Astrocyte of the cerebellum (primary cell): ENCODE measurements around the gene MGP.
A peak's percentile ranks its signal among the peaks of the same experiment; 100 is the strongest.

Experiments used
- DNase-seq: peaks from one replicate; pipeline ENCODE4 v3.0.0-alpha.2; 2011; ENCODE audit warnings: low read depth
- H3K4me3 ChIP-seq: 2 replicates; pipeline ENCODE4 v1.5.1; 2011; ENCODE audit warnings: mild to moderate bottlenecking, low read depth, low read length, moderate library complexity
- in situ Hi-C: cut with HindIII; loops from 2 replicates; pipeline ENCODE4 v1.10.0; 2017; ENCODE audit warnings: low sequenced_read_pairs
- TF ChIP-seq, protein P1 (sequence below): IDR thresholded peaks from 2 replicates; pipeline ENCODE4 v1.5.1; 2012; ENCODE audit warnings: low read length, low read depth, moderate library complexity, mild to moderate bottlenecking; ENCODE audit errors: missing control alignments

Gene MGP

DNA sequence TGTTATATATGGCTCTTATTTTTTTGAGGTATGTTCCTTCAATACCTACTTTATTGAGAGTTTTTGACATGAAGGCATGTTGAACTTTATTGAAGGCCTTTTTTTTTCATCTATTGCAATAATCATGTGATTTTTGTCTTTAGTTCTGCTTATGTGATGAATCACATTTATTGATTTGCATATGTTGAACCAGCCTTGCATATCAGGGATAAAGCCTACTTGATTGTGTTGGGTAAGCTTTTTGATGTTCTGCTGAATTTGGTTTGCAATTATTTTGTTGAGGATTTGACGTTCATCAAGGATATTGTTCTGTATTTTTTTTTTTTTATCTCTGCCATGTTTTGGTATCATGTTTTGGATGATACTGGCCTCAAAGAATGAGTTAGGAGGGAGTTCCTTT is 27.1 kb downstream of the MGP start:
- in situ Hi-C loops: no loop called here
- H3K4me3 ChIP-seq: no peak overlapping the region
- no peak for DNase-seq
- TF ChIP-seq, protein P1, sequence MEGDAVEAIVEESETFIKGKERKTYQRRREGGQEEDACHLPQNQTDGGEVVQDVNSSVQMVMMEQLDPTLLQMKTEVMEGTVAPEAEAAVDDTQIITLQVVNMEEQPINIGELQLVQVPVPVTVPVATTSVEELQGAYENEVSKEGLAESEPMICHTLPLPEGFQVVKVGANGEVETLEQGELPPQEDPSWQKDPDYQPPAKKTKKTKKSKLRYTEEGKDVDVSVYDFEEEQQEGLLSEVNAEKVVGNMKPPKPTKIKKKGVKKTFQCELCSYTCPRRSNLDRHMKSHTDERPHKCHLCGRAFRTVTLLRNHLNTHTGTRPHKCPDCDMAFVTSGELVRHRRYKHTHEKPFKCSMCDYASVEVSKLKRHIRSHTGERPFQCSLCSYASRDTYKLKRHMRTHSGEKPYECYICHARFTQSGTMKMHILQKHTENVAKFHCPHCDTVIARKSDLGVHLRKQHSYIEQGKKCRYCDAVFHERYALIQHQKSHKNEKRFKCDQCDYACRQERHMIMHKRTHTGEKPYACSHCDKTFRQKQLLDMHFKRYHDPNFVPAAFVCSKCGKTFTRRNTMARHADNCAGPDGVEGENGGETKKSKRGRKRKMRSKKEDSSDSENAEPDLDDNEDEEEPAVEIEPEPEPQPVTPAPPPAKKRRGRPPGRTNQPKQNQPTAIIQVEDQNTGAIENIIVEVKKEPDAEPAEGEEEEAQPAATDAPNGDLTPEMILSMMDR: no peak

DNA sequence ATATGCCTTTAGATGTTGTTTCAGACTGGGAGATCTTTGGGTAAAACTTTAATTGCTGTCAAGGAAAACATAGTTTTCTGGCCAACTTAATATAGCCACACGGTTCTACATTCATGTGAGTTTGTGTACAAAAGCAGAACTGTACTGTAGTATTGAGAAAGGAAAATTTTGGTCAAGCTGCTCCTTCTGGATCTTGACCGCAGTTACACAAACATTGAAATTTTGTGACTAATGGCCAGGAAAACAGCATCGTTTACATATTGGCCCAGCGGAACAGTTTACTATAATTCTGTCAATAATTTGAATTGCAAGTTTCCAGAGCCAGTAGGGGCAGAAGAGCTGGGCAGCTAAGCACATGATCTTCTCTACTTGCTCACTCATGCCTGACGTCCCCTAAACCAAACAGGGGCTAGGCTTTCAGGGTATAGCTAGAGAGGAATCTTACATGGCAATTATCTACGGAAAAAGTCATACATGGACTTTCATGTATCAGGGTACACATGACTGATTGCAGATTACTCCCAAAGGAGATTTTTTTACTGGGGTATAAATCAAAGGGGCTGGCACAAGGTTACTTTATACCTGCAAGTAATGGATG is 31.0 kb downstream of the MGP start:
- no peak for DNase-seq
- H3K4me3 ChIP-seq: no peak overlapping the region
- in situ Hi-C loops: no loop called here
- TF ChIP-seq, protein P1: no peak

DNA sequence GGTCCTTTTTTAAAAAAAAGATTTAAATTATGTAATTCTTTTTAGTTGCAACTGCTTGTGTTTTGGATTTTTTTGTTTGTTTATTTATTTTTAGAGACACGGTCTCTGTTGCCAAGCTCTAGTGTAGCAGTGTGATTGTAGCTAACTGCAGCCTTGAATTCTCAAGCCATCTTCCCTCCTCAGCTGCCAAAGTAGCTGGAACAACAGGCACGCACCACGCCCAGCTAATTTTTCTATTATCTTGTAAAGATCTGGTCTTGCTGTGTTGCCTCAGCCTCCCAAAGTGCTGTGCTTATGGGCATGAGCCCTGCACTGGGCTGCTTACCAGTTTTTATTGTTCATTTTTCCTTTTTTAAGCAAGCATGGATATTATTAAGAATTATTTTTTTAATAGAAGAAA is 31.7 kb downstream of the MGP start:
- TF ChIP-seq, protein P1: no peak
- DNase-seq: no peak
- in situ Hi-C loops: no loop called here
- no peak overlapping the region for H3K4me3 ChIP-seq

DNA sequence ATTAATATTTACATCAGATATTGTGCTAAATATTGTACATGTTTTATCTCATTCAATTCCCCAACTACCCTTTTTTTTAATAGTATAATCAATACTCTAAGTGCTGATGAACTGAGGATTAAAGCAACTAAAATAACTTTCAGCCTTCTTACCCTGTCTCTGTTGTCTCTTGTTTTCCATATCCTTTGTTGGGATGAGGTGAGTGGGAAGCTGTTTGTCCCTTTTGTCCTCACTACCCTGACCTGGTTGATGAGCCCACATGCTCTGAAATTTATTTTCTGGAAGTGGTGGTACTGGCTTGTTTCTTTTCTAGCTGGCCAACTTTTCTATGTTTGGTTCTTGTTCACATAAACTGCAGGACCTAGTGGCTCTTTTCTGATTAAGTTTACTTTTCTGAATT is 32.8 kb downstream of the MGP start:
- in situ Hi-C loops: no loop called here
- DNase-seq: no peak
- H3K4me3 ChIP-seq: no peak overlapping the region
- TF ChIP-seq, protein P1: no peak

DNA sequence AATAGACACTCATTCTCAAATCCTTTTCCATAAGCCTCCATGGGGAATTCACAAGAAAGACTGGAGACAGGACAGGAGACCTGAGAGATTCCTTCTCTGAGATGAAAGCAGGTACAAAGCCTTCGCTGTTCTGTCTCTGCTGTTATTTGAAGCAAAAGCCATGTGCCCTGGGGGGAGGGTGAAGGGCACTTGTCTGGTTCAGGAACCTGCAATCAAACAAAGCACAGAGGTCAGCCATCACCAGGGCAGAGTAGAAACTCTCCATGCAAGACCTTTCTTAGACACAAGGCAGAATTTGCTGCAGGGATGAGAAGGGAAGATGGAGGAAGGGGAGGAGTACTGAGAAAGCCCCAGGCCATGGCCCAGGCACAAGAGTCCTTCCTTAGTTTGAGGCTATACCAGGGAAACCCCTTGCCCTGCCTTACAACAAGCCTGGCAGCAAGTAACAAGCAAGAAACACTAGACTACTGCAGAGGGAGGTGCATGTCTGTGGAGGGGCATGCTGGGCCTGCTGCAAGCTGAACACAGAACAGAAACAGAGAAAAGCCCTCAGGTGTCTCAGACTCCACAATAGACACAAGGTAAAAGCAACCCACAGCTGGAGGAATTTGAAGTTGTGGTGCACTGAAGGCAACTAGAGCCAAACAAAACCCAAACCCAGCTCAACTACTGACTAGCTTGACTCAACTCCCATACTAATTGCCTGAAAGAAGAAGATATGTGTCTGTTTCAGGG is 34.6 kb downstream of the MGP start:
- DNase-seq: no peak
- TF ChIP-seq, protein P1: no peak
- in situ Hi-C loops: no loop called here
- H3K4me3 ChIP-seq: no peak overlapping the region

DNA sequence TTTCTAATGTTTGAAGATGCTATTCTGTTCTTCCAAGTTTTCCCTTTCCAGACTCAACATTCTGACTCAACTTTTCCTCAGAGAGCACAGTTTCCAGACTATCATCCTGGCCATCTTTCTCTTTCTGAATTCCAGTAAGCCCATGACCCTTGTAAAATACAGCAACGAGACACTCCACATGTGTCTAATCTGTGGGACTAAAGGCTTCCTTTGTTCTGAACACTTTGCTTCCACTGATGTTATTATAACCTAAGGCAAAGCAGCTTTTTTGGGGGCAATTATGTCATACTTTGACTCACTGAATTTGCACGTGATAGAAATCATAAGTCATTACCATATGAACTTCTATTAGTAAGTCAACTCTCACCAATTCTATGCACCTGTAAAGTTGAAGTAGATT is 36.0 kb downstream of the MGP start:
- in situ Hi-C loops: no loop called here
- TF ChIP-seq, protein P1: no peak
- DNase-seq: peak; percentile 46
- H3K4me3 ChIP-seq: no peak overlapping the region
